NT2/D1 (cell line): ENCODE data around the gene DPH3.

Source experiments
- YY1 ChIP-seq: IDR thresholded peaks from 2 replicates; pipeline ENCODE4 v1.6.1; 2011; ENCODE audit not compliant: insufficient read length, insufficient read depth
- ZNF274 ChIP-seq: IDR thresholded peaks from 2 replicates; pipeline ENCODE4 v1.6.1; 2011; ENCODE audit warnings: mild to moderate bottlenecking, low read depth, low read length

- no peak for TF ChIP-seq YY1
- no peak for TF ChIP-seq ZNF274
Observed at GRCh38 chr3:16265455-16265786, 678 bp upstream of the DPH3 start.
